SU-DHL-6 (cell line): ENCODE data around the gene AHRR.
"Not testable (repeated sequence)": the region's sequence is repeated elsewhere in the genome, so short reads cannot be mapped to it uniquely, and the experiment has no call there.

Source experiments
- H2AFZ ChIP-seq: fragments of 200-600 bp; sonication (generic); 2 replicates; pipeline ENCODE4 v1.6.1; 2014; ENCODE audit warnings: low read depth, mild to moderate bottlenecking, moderate library complexity, mixed read lengths, antibody characterized with exemption, low read length; ENCODE audit not compliant: severe bottlenecking
- H3F3A ChIP-seq: fragments of 200-600 bp; shearing (Covaris generic); 2 replicates; pipeline ENCODE4 v1.6.0; 2016; ENCODE audit warnings: antibody characterized with exemption, mild to moderate bottlenecking; ENCODE audit not compliant: insufficient read depth
- H3K27ac ChIP-seq: fragments of 200-600 bp; sonication (generic); 2 replicates; pipeline ENCODE4 v1.5.1; 2016; ENCODE audit warnings: low read depth, mild to moderate bottlenecking, low read length, moderate library complexity, mixed read lengths
- H3K27me3 ChIP-seq: fragments of 200-600 bp; sonication (generic), shearing (Covaris generic); 2 replicates; pipeline ENCODE4 v1.6.0; 2014; ENCODE audit warnings: mild to moderate bottlenecking, low read length
- H3K36me3 ChIP-seq: fragments of 200-600 bp; sonication (generic); 2 replicates; pipeline ENCODE4 v1.6.1; 2014; ENCODE audit warnings: mild to moderate bottlenecking, low read length, mixed read lengths
- H3K4me2 ChIP-seq: fragments of 300-600, 200-600 bp; shearing (Covaris generic), sonication (generic); 2 replicates; pipeline ENCODE4 v1.6.0; 2014; ENCODE audit warnings: low read length, low read depth, mild to moderate bottlenecking; ENCODE audit not compliant: poor library complexity, severe bottlenecking
- H3K4me3 ChIP-seq: fragments of 200-600 bp; sonication (generic); 2 replicates; pipeline ENCODE4 v1.5.1; 2014; ENCODE audit warnings: antibody characterized with exemption, low read length, mild to moderate bottlenecking, mixed read lengths; ENCODE audit not compliant: insufficient read depth, poor library complexity, severe bottlenecking
- H3K79me2 ChIP-seq: fragments of 200-600 bp; sonication (generic); 2 replicates; pipeline ENCODE4 v1.6.1; 2014; ENCODE audit warnings: mild to moderate bottlenecking, low read length, moderate library complexity; ENCODE audit not compliant: insufficient read depth
- H3K9ac ChIP-seq: fragments of 200-600 bp; sonication (generic); 2 replicates; pipeline ENCODE4 v1.7.0; 2014; ENCODE audit warnings: mild to moderate bottlenecking, low read length
- H3K9me2 ChIP-seq: fragments of 200-600 bp; sonication (generic); replicated peaks from 2 replicates; pipeline ENCODE4 v1.6.1; 2014; ENCODE audit warnings: low read length; ENCODE audit not compliant: insufficient read depth
- H3K9me3 ChIP-seq: fragments of 200-600 bp; sonication (generic); 2 replicates; pipeline ENCODE4 v1.6.1; 2014; ENCODE audit warnings: low read length, mixed read lengths; ENCODE audit not compliant: insufficient read depth
- H4K20me1 ChIP-seq: fragments of 200-600 bp; sonication (generic); 2 replicates; pipeline ENCODE4 v1.6.1; 2014; ENCODE audit warnings: low read depth, mild to moderate bottlenecking, antibody characterized with exemption, low read length, moderate library complexity, mixed read lengths
- EZH2phosphoT487 ChIP-seq: fragments of 200-600 bp; sonication (generic), shearing (Covaris generic); conservative IDR thresholded peaks from 2 replicates; pipeline ENCODE4 v1.6.1; 2018; ENCODE audit warnings: mild to moderate bottlenecking, antibody characterized with exemption, low read length, moderate library complexity, mixed read lengths
- TF ChIP-seq, protein P1 (sequence below): fragments of 200-600 bp; sonication (generic); IDR thresholded peaks from one replicate; pipeline ENCODE4 v1.5.1; 2017; ENCODE audit warnings: antibody characterized with exemption, mild to moderate bottlenecking, low read length, moderate library complexity; ENCODE audit not compliant: insufficient read depth, poor library complexity, severe bottlenecking

AHRR gene

DNA sequence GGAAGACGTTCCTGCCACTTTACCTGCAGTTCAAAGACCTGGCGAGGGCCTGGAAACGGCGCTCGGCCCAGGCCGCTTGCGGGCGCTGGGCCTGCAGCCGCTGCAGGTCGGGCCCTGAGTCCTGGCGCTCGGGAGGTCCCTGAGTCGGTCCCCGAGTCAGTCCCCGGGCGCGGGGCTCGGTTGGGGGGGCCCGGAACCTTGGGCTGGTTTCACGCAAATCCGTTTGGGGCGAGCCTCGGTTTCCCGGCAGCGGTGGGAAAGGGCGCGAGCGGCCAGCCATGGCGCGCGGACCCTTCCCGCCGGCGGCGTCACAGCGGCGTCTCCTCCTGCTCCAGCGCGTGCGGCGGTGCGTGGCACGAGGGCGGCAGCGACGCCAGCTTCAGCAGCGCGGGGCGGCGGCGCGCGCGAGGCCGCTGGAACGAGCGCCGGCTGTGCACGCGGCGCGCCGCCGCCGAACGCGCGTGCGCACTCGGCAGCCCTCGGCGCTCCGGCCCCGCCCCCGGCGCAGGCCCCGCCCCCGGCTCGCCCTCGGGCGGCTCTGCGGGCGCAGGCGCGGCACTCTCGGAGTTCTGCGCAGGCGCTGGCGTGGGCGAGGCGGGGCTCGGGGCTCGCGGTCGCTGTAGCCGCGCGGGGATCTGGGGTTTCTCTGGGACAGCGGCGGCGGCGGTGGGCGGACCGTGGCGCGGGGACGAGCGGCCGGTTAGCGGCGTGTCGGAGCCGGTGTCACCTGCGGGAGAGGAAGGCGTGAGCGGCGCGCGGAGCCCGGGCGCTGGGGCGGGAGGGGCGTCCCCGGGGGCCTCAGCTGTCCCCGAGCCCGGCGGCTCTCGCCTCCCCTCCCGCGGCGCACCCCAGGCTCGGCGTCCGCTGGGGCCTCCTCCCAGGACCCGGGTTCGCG is 151.4 kb downstream of the AHRR start:
- peak overlapping the region; percentile 86 for H3K4me2 ChIP-seq
- H3K9me3 ChIP-seq: no peaks in the 10 kb centered on the region
- H3F3A ChIP-seq: peaks cover 4% of the 10 kb centered on the region
- H3K79me2 ChIP-seq: peaks cover 14% of the 10 kb centered on the region
- peak overlapping the region; percentile 81 for H2AFZ ChIP-seq
- no peaks in the 10 kb centered on the region for H4K20me1 ChIP-seq
- H3K27me3 ChIP-seq: no peaks in the 10 kb centered on the region
- H3K36me3 ChIP-seq: no peaks in the 10 kb centered on the region
- H3K9ac ChIP-seq: peak overlapping the region; percentile 91
- TF ChIP-seq EZH2phosphoT487: no peak
- TF ChIP-seq, protein P1, sequence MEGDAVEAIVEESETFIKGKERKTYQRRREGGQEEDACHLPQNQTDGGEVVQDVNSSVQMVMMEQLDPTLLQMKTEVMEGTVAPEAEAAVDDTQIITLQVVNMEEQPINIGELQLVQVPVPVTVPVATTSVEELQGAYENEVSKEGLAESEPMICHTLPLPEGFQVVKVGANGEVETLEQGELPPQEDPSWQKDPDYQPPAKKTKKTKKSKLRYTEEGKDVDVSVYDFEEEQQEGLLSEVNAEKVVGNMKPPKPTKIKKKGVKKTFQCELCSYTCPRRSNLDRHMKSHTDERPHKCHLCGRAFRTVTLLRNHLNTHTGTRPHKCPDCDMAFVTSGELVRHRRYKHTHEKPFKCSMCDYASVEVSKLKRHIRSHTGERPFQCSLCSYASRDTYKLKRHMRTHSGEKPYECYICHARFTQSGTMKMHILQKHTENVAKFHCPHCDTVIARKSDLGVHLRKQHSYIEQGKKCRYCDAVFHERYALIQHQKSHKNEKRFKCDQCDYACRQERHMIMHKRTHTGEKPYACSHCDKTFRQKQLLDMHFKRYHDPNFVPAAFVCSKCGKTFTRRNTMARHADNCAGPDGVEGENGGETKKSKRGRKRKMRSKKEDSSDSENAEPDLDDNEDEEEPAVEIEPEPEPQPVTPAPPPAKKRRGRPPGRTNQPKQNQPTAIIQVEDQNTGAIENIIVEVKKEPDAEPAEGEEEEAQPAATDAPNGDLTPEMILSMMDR: no peak
- H3K4me3 ChIP-seq: peak overlapping the region; percentile 72
- H3K9me2 ChIP-seq: no peaks in the 10 kb centered on the region
- H3K27ac ChIP-seq: peak overlapping the region; percentile 71

DNA sequence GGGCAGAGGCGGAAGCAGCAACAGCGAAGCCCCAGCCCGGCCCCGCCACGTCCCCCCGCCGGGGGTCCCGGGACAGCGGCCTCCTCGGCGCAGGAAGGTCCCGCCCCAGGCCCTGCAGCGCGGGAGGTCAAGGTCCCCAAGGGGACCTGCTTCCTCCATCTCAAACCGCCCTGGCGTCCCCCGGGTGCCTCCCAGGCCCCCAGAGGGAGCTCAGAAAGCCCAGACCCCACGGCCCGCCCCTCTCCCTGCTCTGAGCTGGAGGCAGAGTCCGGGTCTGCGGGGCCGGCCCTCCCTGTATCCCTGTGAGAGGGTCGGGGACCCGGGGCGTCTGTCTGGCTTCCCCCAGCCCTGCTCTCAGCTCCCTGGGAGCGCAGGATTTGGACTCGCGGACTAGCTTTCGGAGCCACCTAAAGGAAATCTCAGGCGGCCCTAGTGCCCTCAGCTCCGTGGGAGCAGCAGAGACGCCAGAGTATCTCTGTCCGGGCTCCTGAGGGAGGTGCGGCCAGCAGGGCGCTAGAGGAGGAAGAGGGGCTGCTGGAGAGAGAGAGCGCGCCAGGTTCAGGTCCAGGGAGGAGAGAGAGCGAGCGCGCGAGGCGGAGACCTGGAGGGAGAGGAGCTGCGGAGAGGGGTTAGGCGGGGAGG is 152.2 kb downstream of the AHRR start:
- Histone ChIP-seq H3K4me3 (peak overlapping the region; percentile 72), H3K27ac (no peak overlapping the region), H3F3A (peaks cover 4% of the 10 kb centered on the region), H4K20me1 (no peaks in the 10 kb centered on the region), H3K9ac (peak overlapping the region; percentile 71), H3K79me2 (peaks cover 14% of the 10 kb centered on the region), H3K4me2 (peak overlapping the region; percentile 86), H3K9me3 (no peaks in the 10 kb centered on the region), H3K36me3 (no peaks in the 10 kb centered on the region), H3K9me2 (no peaks in the 10 kb centered on the region), H2AFZ (peak overlapping the region; percentile 81), H3K27me3 (no peaks in the 10 kb centered on the region)
- TF ChIP-seq EZH2phosphoT487: no peak
- TF ChIP-seq, protein P1: no peak

DNA sequence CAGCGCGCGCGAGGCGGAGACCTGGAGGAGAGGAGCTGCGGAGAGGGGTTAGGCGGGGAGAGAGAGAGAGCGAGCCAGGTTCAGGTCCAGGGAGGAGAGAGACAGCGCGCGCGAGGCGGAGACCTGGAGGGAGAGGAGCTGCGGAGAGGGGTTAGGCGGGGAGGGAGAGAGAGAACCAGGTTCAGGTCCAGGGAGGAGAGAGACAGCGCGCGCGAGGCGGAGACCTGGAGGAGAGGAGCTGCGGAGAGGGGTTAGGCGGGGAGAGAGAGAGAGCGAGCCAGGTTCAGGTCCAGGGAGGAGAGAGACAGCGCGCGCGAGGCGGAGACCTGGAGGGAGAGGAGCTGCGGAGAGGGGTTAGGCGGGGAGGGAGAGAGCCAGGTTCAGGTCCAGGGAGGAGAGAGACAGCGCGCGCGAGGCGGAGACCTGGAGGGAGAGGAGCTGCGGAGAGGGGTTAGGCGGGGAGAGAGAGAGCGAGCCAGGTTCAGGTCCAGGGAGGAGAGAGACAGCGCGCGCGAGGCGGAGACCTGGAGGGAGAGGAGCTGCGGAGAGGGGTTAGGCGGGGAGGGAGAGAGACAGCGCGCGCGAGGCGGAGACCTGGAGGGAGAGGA is 152.8 kb downstream of the AHRR start:
- H3K9me2 ChIP-seq, H3K36me3 ChIP-seq, H2AFZ ChIP-seq, H3F3A ChIP-seq, H4K20me1 ChIP-seq, H3K27me3 ChIP-seq, H3K9me3 ChIP-seq, H3K27ac ChIP-seq: not testable (repeated sequence)
- peak overlapping the region; percentile 86 for H3K4me2 ChIP-seq
- H3K9ac ChIP-seq: peak overlapping the region; percentile 71
- H3K4me3 ChIP-seq: peak overlapping the region; percentile 72
- peaks cover 14% of the 10 kb centered on the region for H3K79me2 ChIP-seq
